Trophoblast cell (in vitro differentiated cells and primary cell): Measurements from ENCODE around the gene ABLIM2.

ENCODE experiments used
- DNase-seq, 2 donors: peaks; one replicate each; pipeline ENCODE4 v3.0.0-alpha.2; 2016
- H2AFZ ChIP-seq: 2 replicates; pipeline ENCODE4 v1.6.1; 2013; ENCODE audit warnings: low read length, moderate library complexity, mild to moderate bottlenecking; ENCODE audit not compliant: insufficient read depth, poor library complexity
- H2AK5ac ChIP-seq: 2 replicates; pipeline ENCODE4 v1.6.1; 2013; ENCODE audit warnings: mild to moderate bottlenecking, low read length
- H2BK120ac ChIP-seq: 2 replicates; pipeline ENCODE4 v1.6.1; 2013; ENCODE audit warnings: low read length, mild to moderate bottlenecking, moderate library complexity; ENCODE audit not compliant: insufficient read depth, poor library complexity
- H2BK12ac ChIP-seq: 2 replicates; pipeline ENCODE4 v1.6.1; 2013; ENCODE audit warnings: mild to moderate bottlenecking, low read length, moderate library complexity
- H2BK5ac ChIP-seq: 2 replicates; pipeline ENCODE4 v1.6.1; 2013; ENCODE audit warnings: low read length, low read depth, moderate library complexity, mild to moderate bottlenecking; ENCODE audit not compliant: poor library complexity
- H3K14ac ChIP-seq: 2 replicates; pipeline ENCODE4 v1.6.1; 2013; ENCODE audit warnings: mild to moderate bottlenecking, low read length
- H3K18ac ChIP-seq: 2 replicates; pipeline ENCODE4 v1.6.1; 2013; ENCODE audit warnings: mild to moderate bottlenecking, low read length
- H3K23ac ChIP-seq: 2 replicates; pipeline ENCODE4 v1.6.1; 2013; ENCODE audit warnings: low read length
- H3K27ac ChIP-seq: 2 replicates; pipeline ENCODE4 v1.5.1; 2013; ENCODE audit warnings: low read depth, mild to moderate bottlenecking, inconsistent platforms, low read length, moderate library complexity
- H3K27me3 ChIP-seq: 2 replicates; pipeline ENCODE4 v1.6.1; 2013; ENCODE audit warnings: inconsistent platforms, mild to moderate bottlenecking, low read length, moderate library complexity; ENCODE audit not compliant: insufficient read depth
- H3K36me3 ChIP-seq, 2 experiments: 1 replicate in 1 of 2; 2 replicates in 1 of 2; pipeline ENCODE4 v1.6.1; 2013; ENCODE audit warnings: low read length in 2 of 2, mild to moderate bottlenecking in 2 of 2, moderate library complexity in 1 of 2; ENCODE audit not compliant: insufficient read depth in 2 of 2, control insufficient read depth in 1 of 2
- H3K4ac ChIP-seq: 2 replicates; pipeline ENCODE4 v1.6.1; 2013; ENCODE audit warnings: low read depth, mild to moderate bottlenecking, low read length, moderate library complexity
- H3K4me1 ChIP-seq, 2 experiments: 1 replicate in 1 of 2; 2 replicates in 1 of 2; pipeline ENCODE4 v1.6.1; 2013; ENCODE audit warnings: low read length in 2 of 2, mild to moderate bottlenecking in 2 of 2, moderate library complexity in 1 of 2; ENCODE audit not compliant: insufficient read depth in 2 of 2, control insufficient read depth in 1 of 2
- H3K4me2 ChIP-seq: 2 replicates; pipeline ENCODE4 v1.6.1; 2013; ENCODE audit warnings: inconsistent platforms, mild to moderate bottlenecking, low read length, moderate library complexity
- H3K4me3 ChIP-seq: 2 replicates; pipeline ENCODE4 v1.5.1; 2013; ENCODE audit warnings: mild to moderate bottlenecking, low read depth, low read length, inconsistent platforms
- H3K79me1 ChIP-seq: one replicate; pipeline ENCODE4 v1.6.1; 2013; ENCODE audit warnings: low read length
- H3K79me2 ChIP-seq: 2 replicates; pipeline ENCODE4 v1.6.1; 2013; ENCODE audit warnings: low read length, mild to moderate bottlenecking; ENCODE audit not compliant: control insufficient read depth, insufficient read depth, poor library complexity
- H3K9ac ChIP-seq: 2 replicates; pipeline ENCODE4 v1.6.1; 2013; ENCODE audit warnings: mild to moderate bottlenecking, low read length
- H3K9me3 ChIP-seq: 2 replicates; pipeline ENCODE4 v1.6.1; 2013; ENCODE audit warnings: low read depth, mild to moderate bottlenecking, control low read depth, inconsistent platforms, low read length; ENCODE audit not compliant: insufficient read depth
- H4K12ac ChIP-seq: 2 replicates; pipeline ENCODE4 v1.6.1; 2013; ENCODE audit warnings: low read depth, mild to moderate bottlenecking, low read length, moderate library complexity
- H4K8ac ChIP-seq: 2 replicates; pipeline ENCODE4 v1.6.1; 2013; ENCODE audit warnings: low read depth, mild to moderate bottlenecking, low read length, moderate library complexity
- H4K91ac ChIP-seq: one replicate; pipeline ENCODE4 v1.6.1; 2013; ENCODE audit warnings: low read depth, mild to moderate bottlenecking, low read length, moderate library complexity
- WGBS: extraction: QIAGEN DNeasy Blood & Tissue Kit; methylation state at CpG from one replicate; pipeline ENCODE4 v1.1.7; 2013; ENCODE audit warnings: missing lambda C conversion rate; ENCODE audit not compliant: insufficient read length, insufficient coverage; ENCODE audit errors: extremely low coverage; 5-methylcytosine and 5-hydroxymethylcytosine counted together

The ABLIM2 gene

DNA sequence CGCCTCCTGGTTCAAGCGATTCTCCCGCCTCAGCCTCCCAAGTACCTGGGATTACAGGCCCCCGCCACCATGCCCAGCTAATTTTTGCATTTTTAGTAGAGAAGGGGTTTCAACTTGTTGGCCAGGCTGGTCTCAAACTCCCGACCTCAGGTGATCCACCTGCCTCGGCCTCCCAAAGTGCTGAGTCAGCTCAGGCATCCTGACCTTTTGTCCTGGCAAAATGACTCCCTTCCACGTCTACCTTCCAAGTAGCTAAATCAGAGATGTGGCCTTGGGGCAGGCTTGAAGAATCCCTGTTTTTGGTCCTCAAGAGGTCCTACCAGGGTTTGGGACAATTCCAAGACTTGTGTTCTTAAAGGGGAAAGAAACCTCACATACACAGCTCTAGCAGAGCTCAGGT lies 231.8 kb downstream of the ABLIM2 start:
- no peak overlapping the region for H3K23ac ChIP-seq
- H3K27ac ChIP-seq: no peak overlapping the region
- no peak overlapping the region for H3K4me3 ChIP-seq
- peak overlapping the region; percentile 60 for H3K4ac ChIP-seq
- H3K14ac ChIP-seq: no peak overlapping the region
- H2AK5ac ChIP-seq: no peak overlapping the region
- H4K91ac ChIP-seq: no peak overlapping the region
- no peak overlapping the region for H4K12ac ChIP-seq
- H2BK5ac ChIP-seq: no peak overlapping the region
- peaks cover 12 to 19% of the 10 kb centered on the region in 2 experiments for H3K4me1 ChIP-seq
- H3K27me3 ChIP-seq: no peaks in the 10 kb centered on the region
- H3K36me3 ChIP-seq: peaks cover 0 to 5% of the 10 kb centered on the region in 2 experiments
- H3K9ac ChIP-seq: no peak overlapping the region
- peaks cover 2% of the 10 kb centered on the region for H3K9me3 ChIP-seq
- H3K79me2 ChIP-seq: peaks cover 12% of the 10 kb centered on the region
- no peak overlapping the region for H4K8ac ChIP-seq
- DNase-seq: no peak
- no peak overlapping the region for H2BK12ac ChIP-seq
- no peak overlapping the region for H2BK120ac ChIP-seq
- no peaks in the 10 kb centered on the region for H3K79me1 ChIP-seq
- H2AFZ ChIP-seq: no peak overlapping the region
- WGBS: no CpG with 5 or more reads among the region's 7 CpGs
- no peak overlapping the region for H3K18ac ChIP-seq
- H3K4me2 ChIP-seq: no peak overlapping the region

DNA sequence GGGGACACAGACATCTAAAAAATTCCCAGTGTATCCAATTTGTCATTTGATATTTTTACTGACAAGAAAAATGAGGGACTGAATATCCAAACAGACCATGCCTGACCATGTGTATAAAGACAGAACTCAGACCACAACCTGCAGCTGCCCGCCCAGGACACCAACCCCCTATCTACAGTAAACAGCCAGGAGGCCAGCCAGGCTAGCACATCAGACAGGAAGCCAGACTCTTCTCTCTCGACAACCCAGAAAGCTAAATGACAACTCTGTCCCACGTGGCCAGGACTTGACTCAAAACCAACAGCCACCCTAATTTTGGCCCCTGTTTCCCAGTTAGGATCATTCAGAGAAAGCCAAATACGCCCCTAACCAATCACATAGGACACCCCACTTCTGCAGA lies 234.0 kb downstream of the ABLIM2 start:
- Histone ChIP-seq H3K9ac (no peak overlapping the region), H3K4me3 (no peak overlapping the region), H3K36me3 (peaks cover 0 to 2% of the 10 kb centered on the region in 2 experiments), H3K23ac (no peak overlapping the region), H3K14ac (no peak overlapping the region), H4K12ac (no peak overlapping the region), H3K4ac (no peak overlapping the region), H2BK12ac (no peak overlapping the region), H4K8ac (no peak overlapping the region), H3K9me3 (peaks cover 2% of the 10 kb centered on the region), H2BK5ac (no peak overlapping the region), H3K79me2 (peaks cover 12% of the 10 kb centered on the region), H3K4me2 (no peak overlapping the region), H3K27me3 (no peaks in the 10 kb centered on the region), H2AFZ (no peak overlapping the region), H3K27ac (no peak overlapping the region), H2AK5ac (no peak overlapping the region), H3K4me1 (peaks cover 9 to 12% of the 10 kb centered on the region in 2 experiments), H2BK120ac (no peak overlapping the region), H3K18ac (no peak overlapping the region), H4K91ac (no peak overlapping the region), H3K79me1 (no peaks in the 10 kb centered on the region)
- no peak for DNase-seq
- WGBS: no CpG with 5 or more reads among the region's 4 CpGs

DNA sequence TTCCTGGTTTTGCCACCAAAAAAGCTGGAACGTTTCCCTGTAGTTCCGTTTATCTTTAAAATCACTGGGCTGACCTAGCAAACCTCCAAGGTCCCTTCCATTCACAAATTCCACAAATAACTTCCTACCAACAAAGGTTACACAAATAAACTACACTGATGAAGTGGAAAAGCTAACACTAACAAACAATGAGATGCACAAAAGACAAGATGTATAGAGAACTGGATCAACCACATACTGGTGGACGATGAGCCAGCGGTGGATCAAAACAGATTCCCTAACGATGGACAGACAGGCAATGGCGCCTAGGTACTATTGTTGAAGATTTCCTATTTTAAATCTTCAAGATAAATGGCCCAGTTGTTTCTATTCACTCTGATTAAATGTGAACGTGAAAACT lies 234.4 kb downstream of the ABLIM2 start:
- H3K79me1 ChIP-seq: no peaks in the 10 kb centered on the region
- H3K27ac ChIP-seq: no peak overlapping the region
- H3K36me3 ChIP-seq: peaks cover 0 to 2% of the 10 kb centered on the region in 2 experiments
- H2AFZ ChIP-seq: no peak overlapping the region
- no peak overlapping the region for H2BK5ac ChIP-seq
- H3K9me3 ChIP-seq: peaks cover 2% of the 10 kb centered on the region
- H3K18ac ChIP-seq: no peak overlapping the region
- H3K14ac ChIP-seq: no peak overlapping the region
- H3K27me3 ChIP-seq: no peaks in the 10 kb centered on the region
- peak in 1 of 2 donors; percentile 63 for DNase-seq
- H3K4me2 ChIP-seq: no peak overlapping the region
- H4K91ac ChIP-seq: no peak overlapping the region
- no peak overlapping the region for H4K12ac ChIP-seq
- no peak overlapping the region for H3K4me3 ChIP-seq
- no peak overlapping the region for H4K8ac ChIP-seq
- no peak overlapping the region for H3K4ac ChIP-seq
- no CpG with 5 or more reads among the region's 7 CpGs for WGBS
- no peak overlapping the region for H2BK12ac ChIP-seq
- H2AK5ac ChIP-seq: no peak overlapping the region
- no peak overlapping the region for H3K23ac ChIP-seq
- no peak overlapping the region for H2BK120ac ChIP-seq
- H3K79me2 ChIP-seq: peaks cover 12% of the 10 kb centered on the region
- H3K9ac ChIP-seq: no peak overlapping the region
- H3K4me1 ChIP-seq: peaks cover 6 to 8% of the 10 kb centered on the region in 2 experiments

DNA sequence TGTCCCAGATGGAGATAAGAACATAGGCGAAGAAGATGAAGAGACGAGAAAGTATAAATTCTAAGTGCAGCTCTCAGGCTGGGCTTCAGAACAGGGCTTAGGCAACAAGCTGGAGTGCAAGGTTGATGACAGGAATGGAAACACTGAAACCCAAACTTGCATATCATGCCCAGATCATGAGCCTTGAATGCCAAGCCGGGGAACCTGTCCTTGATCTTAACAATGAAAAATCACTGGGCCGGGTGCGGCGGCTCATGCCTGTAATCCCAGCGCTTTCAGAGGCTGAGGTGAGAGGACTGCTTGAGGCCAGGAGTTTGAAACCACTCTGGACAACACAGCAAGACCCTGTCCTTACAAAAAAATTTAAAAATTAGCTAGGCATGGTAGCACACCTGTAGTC lies 236.1 kb downstream of the ABLIM2 start:
- H2BK120ac ChIP-seq: no peak overlapping the region
- no peak overlapping the region for H4K12ac ChIP-seq
- no peak overlapping the region for H2BK5ac ChIP-seq
- H4K91ac ChIP-seq: no peak overlapping the region
- H2AFZ ChIP-seq: no peak overlapping the region
- H3K4ac ChIP-seq: peak overlapping the region; percentile 8
- no peak for DNase-seq
- H3K4me2 ChIP-seq: no peak overlapping the region
- H3K27me3 ChIP-seq: no peaks in the 10 kb centered on the region
- H3K4me3 ChIP-seq: no peak overlapping the region
- H3K27ac ChIP-seq: no peak overlapping the region
- no peaks in the 10 kb centered on the region for H3K9me3 ChIP-seq
- no peak overlapping the region for H3K14ac ChIP-seq
- no peak overlapping the region for H2BK12ac ChIP-seq
- H2AK5ac ChIP-seq: no peak overlapping the region
- peaks cover 0 to 2% of the 10 kb centered on the region in 2 experiments for H3K36me3 ChIP-seq
- H3K23ac ChIP-seq: no peak overlapping the region
- H3K9ac ChIP-seq: no peak overlapping the region
- peaks cover 7% of the 10 kb centered on the region for H3K79me2 ChIP-seq
- H3K18ac ChIP-seq: no peak overlapping the region
- no peaks in the 10 kb centered on the region for H3K79me1 ChIP-seq
- WGBS: no CpG with 5 or more reads among the region's 7 CpGs
- H3K4me1 ChIP-seq: peaks cover 11 to 20% of the 10 kb centered on the region in 2 experiments
- no peak overlapping the region for H4K8ac ChIP-seq
